HG02571 (cell line): ENCODE data around the gene RFC4.

Experiments
- ATAC-seq: cut with Tn5 transposase; IDR thresholded peaks from one replicate; pipeline ENCODE4 v1.9.1; 2021; ENCODE audit warnings: mild to moderate bottlenecking, moderate library complexity; ENCODE audit not compliant: unreplicated experiment

RFC4 gene

GRCh38 chr3:186754871-186755270 lies 51.4 kb downstream of the RFC4 start:
- no peak for ATAC-seq

- ATAC-seq = no peak
Observed at GRCh38 chr3:186754006-186754405, 52.3 kb downstream of the RFC4 start.

- ATAC-seq = no peak
Observed at GRCh38 chr3:186751480-186751879, 54.8 kb downstream of the RFC4 start.

- no peak for ATAC-seq
Observed at GRCh38 chr3:186750316-186750715, 56.0 kb downstream of the RFC4 start.

GRCh38 chr3:186746008-186746407 lies 60.3 kb downstream of the RFC4 start:
- no peak for ATAC-seq

- ATAC-seq = no peak
Observed at GRCh38 chr3:186743666-186744065, 62.6 kb downstream of the RFC4 start.

- no peak for ATAC-seq
Observed at GRCh38 chr3:186742618-186743380, 63.5 kb downstream of the RFC4 start.
